Measurements from ENCODE around the gene ALAD. TPM values are rescaled to one million over a fixed set of nuclear protein-coding genes. Genes with fewer than 3 reads are reported as not detected.

The ALAD gene
- total and polyA plus RNA-seq, 2 donors (not counting 1 experiment from before 2014, with no cell fraction given), result 13.1 to 42.1 TPM

DNA sequence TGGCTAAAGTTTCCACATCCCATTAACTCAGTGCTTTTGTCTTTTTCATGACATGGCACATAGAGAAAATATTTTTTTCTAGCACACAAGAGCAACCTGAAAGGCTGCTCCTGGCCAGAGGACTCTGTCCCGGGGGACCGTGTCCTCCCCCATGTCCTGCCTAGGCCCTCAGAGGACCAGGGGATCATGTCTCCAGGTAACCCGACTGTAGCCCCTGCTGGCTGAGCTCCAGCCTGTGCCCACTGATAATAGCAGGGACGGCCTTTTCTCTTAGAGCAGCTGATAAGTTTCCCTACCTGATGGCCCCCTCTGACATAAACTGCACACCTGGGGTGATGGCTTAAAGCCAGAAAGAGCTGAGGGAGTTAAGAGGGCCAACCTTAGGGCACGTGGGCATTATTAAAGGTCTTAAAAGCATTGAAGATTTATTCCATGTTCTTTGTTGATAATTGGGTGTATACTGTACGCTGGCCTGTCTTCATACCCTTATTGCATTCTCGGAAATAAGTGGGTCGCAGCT, 30.2 kb downstream of the ALAD start:
- no peak overlapping the region for H3K4me3 ChIP-seq (replicated peaks in 1 of 4; ENCODE audit: control extremely low read depth in 1 of 4, insufficient read depth in 1 of 4, low read depth in 3 of 4, low read length in 4 of 4)
- no peaks in the 10 kb centered on the region for H3K79me2 ChIP-seq (ENCODE audit: control insufficient read depth, insufficient read depth, low read length)
- peaks cover 4% of the 10 kb centered on the region for H3K36me3 ChIP-seq (ENCODE audit: control insufficient read depth, insufficient read depth, low read length)
- TF ChIP-seq CTCF (conservative IDR thresholded peaks at IDR 0.05 in 1 of 2, IDR thresholded peaks at IDR 0.05 in 1 of 2; ENCODE audit: low read depth in 1 of 2, low read length in 2 of 2), result no peak
- no peak for TF ChIP-seq EZH2 (IDR thresholded peaks at IDR 0.05; ENCODE audit: low read length, missing control alignments)
- H3K27me3 ChIP-seq (ENCODE audit: control insufficient read depth, insufficient read depth, low read length), result no peaks in the 10 kb centered on the region
- no peaks in the 10 kb centered on the region for H3K9me3 ChIP-seq (ENCODE audit: control insufficient read depth, insufficient read depth, low read depth, low read length)
- peaks cover 2% of the 10 kb centered on the region for H3K4me1 ChIP-seq (ENCODE audit: control insufficient read depth, extremely low read depth, insufficient read depth, low read length)
- no peak overlapping the region for H2AFZ ChIP-seq (ENCODE audit: low read length)
- H3K4me2 ChIP-seq (ENCODE audit: extremely low read depth, insufficient read depth, low read length), result no peak overlapping the region
- H3K27ac ChIP-seq (ENCODE audit: insufficient read depth, low read length), result no peak overlapping the region
- no peaks in the 10 kb centered on the region for H4K20me1 ChIP-seq (ENCODE audit: control insufficient read depth, extremely low read depth, insufficient read depth, low read length)
- DNase-seq (ENCODE audit: low read depth in 2 of 2), result no peak
- no peak overlapping the region for H3K9ac ChIP-seq (ENCODE audit: insufficient read depth, low read length)

- TF ChIP-seq CTCF (conservative IDR thresholded peaks at IDR 0.05 in 1 of 2, IDR thresholded peaks at IDR 0.05 in 1 of 2; ENCODE audit: low read depth in 1 of 2, low read length in 2 of 2) (no peak), EZH2 (IDR thresholded peaks at IDR 0.05; ENCODE audit: low read length, missing control alignments) (no peak)
Observed at GRCh38 chr9:113369855-113370140, 31.3 kb downstream of the ALAD start.

DNA sequence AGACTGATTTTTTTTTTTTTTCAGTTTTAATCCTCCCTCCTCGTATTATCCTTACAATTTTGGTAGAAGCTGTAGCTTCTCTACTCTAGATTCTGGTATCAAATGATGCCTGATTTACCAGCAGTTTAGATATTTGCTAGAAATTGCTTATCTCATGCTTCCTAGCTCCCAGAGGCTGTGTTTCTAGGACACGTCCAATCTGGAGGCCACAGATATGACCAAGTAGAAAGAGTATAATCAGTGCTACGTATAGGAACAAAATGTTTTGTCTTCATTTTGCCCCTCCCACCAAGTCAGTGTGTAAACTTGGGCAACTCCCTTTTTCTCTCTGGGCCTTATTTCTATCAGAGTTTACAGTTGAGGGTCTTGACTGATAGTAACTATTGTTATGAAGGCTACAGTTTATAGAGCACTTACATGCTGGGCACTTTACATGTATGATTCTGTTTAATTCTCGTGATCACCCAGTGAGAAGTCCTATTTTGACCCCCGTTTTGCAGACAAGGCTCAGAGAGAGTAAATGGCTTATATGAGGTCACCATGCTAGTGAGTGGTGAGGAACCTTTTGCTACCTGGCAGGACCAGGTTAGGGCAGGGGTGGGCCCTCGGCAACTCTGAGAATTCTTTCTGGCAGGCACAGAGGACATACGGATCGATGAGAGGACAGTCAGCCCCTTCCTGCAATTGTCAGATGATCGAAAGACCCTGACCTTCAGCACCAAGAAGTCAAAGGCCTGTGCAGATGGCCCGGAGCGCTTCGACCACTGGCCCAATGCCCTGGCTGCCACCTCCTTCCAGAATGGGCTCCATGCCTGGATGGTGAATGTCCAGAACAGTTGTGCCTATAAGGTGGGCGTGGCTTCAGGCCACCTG, 31.9 kb downstream of the ALAD start:
- Histone ChIP-seq H3K27me3 (ENCODE audit: control insufficient read depth, insufficient read depth, low read length) (no peaks in the 10 kb centered on the region), H3K9ac (ENCODE audit: insufficient read depth, low read length) (no peak overlapping the region), H3K4me3 (replicated peaks in 1 of 4; ENCODE audit: control extremely low read depth in 1 of 4, insufficient read depth in 1 of 4, low read depth in 3 of 4, low read length in 4 of 4) (no peak overlapping the region), H3K36me3 (ENCODE audit: control insufficient read depth, insufficient read depth, low read length) (peaks cover 3% of the 10 kb centered on the region), H3K79me2 (ENCODE audit: control insufficient read depth, insufficient read depth, low read length) (no peaks in the 10 kb centered on the region), H2AFZ (ENCODE audit: low read length) (no peak overlapping the region), H4K20me1 (ENCODE audit: control insufficient read depth, extremely low read depth, insufficient read depth, low read length) (no peaks in the 10 kb centered on the region), H3K4me1 (ENCODE audit: control insufficient read depth, extremely low read depth, insufficient read depth, low read length) (no peaks in the 10 kb centered on the region), H3K9me3 (ENCODE audit: control insufficient read depth, insufficient read depth, low read depth, low read length) (no peaks in the 10 kb centered on the region), H3K4me2 (ENCODE audit: extremely low read depth, insufficient read depth, low read length) (no peak overlapping the region), H3K27ac (ENCODE audit: insufficient read depth, low read length) (no peak overlapping the region)
- TF ChIP-seq EZH2 (IDR thresholded peaks at IDR 0.05; ENCODE audit: low read length, missing control alignments), result no peak
- no peak for DNase-seq (ENCODE audit: low read depth in 2 of 2)

More at GRCh38 chr9:113369855-113370140, 31.3 kb downstream of the ALAD start:
- H2AFZ ChIP-seq (ENCODE audit: low read length), result no peak overlapping the region
- no peaks in the 10 kb centered on the region for H3K27me3 ChIP-seq (ENCODE audit: control insufficient read depth, insufficient read depth, low read length)
- H3K9ac ChIP-seq (ENCODE audit: insufficient read depth, low read length), result no peak overlapping the region
- H3K27ac ChIP-seq (ENCODE audit: insufficient read depth, low read length), result no peak overlapping the region
- no peaks in the 10 kb centered on the region for H3K79me2 ChIP-seq (ENCODE audit: control insufficient read depth, insufficient read depth, low read length)
- H3K4me1 ChIP-seq (ENCODE audit: control insufficient read depth, extremely low read depth, insufficient read depth, low read length), result no peaks in the 10 kb centered on the region
- no peaks in the 10 kb centered on the region for H3K9me3 ChIP-seq (ENCODE audit: control insufficient read depth, insufficient read depth, low read depth, low read length)
- no peak overlapping the region for H3K4me3 ChIP-seq (replicated peaks in 1 of 4; ENCODE audit: control extremely low read depth in 1 of 4, insufficient read depth in 1 of 4, low read depth in 3 of 4, low read length in 4 of 4)
- peaks cover 4% of the 10 kb centered on the region for H3K36me3 ChIP-seq (ENCODE audit: control insufficient read depth, insufficient read depth, low read length)
- no peaks in the 10 kb centered on the region for H4K20me1 ChIP-seq (ENCODE audit: control insufficient read depth, extremely low read depth, insufficient read depth, low read length)
- H3K4me2 ChIP-seq (ENCODE audit: extremely low read depth, insufficient read depth, low read length), result no peak overlapping the region
- DNase-seq (ENCODE audit: low read depth in 2 of 2), result no peak

Data from fibroblast of lung (primary cell).